Vagina (tissue), 2 donors: ENCODE results near the gene DMKN. TPM values are rescaled to one million over a fixed set of nuclear protein-coding genes. Genes with fewer than 3 reads are reported as not detected.
"Not testable (repeated sequence)": the region's sequence is repeated elsewhere in the genome, so short reads cannot be mapped to it uniquely, and the experiment has no call there.

Experiments used
- DNase-seq, 2 donors: peaks; one replicate each; pipeline ENCODE4 v3.0.0-alpha.2; 2017; ENCODE audit errors: extremely low spot score in 2 of 2
- H3K27ac ChIP-seq: fragments of 200-600 bp; sonication (generic); one replicate; pipeline ENCODE4 v1.5.1; 2019
- H3K27me3 ChIP-seq: fragments of 200-600 bp; sonication (generic); one replicate; pipeline ENCODE4 v1.5.1; 2019
- H3K36me3 ChIP-seq, 2 donors: fragments of 200-600 bp; sonication (generic); one replicate each; pipeline ENCODE4 v1.5.1; 2017 to 2019
- H3K4me1 ChIP-seq: fragments of 200-600 bp; sonication (generic); one replicate; pipeline ENCODE4 v1.5.1; 2019
- H3K4me3 ChIP-seq, 2 donors: fragments of 200-600 bp; sonication (generic); 1 replicate in 1 of 2; 2 replicates in 1 of 2; pipeline ENCODE4 v1.5.1; 2016 to 2019
- H3K9me3 ChIP-seq: fragments of 200-600 bp; sonication (generic); one replicate; pipeline ENCODE4 v1.5.1; 2019
- CTCF ChIP-seq, 3 experiments: fragments of 450-650 bp in 2 of 3; fragments of 200-600 bp in 1 of 3; sonication (generic) in 1 of 3; IDR thresholded peaks; one replicate each; pipeline ENCODE4 v1.5.1; 2017 to 2019; ENCODE audit warnings: antibody characterized with exemption in 3 of 3, mild to moderate bottlenecking in 2 of 3, moderate library complexity in 2 of 3
- POLR2A ChIP-seq, 2 donors: fragments of 450-650 bp; IDR thresholded peaks; one replicate each; pipeline ENCODE4 v1.6.1; 2017; ENCODE audit warnings: antibody characterized with exemption in 2 of 2, mild to moderate bottlenecking in 2 of 2, moderate library complexity in 2 of 2
- POLR2AphosphoS5 ChIP-seq, 2 donors: sonication (generic); formaldehyde crosslinking; IDR thresholded peaks; one replicate each; pipeline ENCODE4 v1.9.0; 2017; ENCODE audit warnings: antibody characterized with exemption in 2 of 2, mild to moderate bottlenecking in 2 of 2, low read depth in 1 of 2; ENCODE audit not compliant: insufficient read depth in 1 of 2
- intact Hi-C: fragments of 100-400 bp; cut with DNase I; formaldehyde crosslinking; loops from one replicate; pipeline ENCODE4 v1.15.1; 2023
- total RNA-seq: library from RNA; depleted of rRNA; stranded (reverse); fragments of >200 nt; gene quantifications from one replicate; pipeline ENCODE4 v1.2.3, GENCODE V29; 2016

The DMKN gene
- total RNA-seq, 1 donor from 2014 or later, result 237 TPM

- H3K27ac ChIP-seq, result no peak overlapping the region
- H3K9me3 ChIP-seq, result no peaks in the 10 kb centered on the region
- H3K36me3 ChIP-seq, result no peaks in the 10 kb centered on the region
- DNase-seq, result no peak
- H3K27me3 ChIP-seq, result no peaks in the 10 kb centered on the region
- H3K4me1 ChIP-seq, result peaks cover 8% of the 10 kb centered on the region
- intact Hi-C loops, result no loop called here
- TF ChIP-seq CTCF (IDR thresholded peaks at IDR 0.05), result no peak
- TF ChIP-seq POLR2A (IDR thresholded peaks at IDR 0.05), result no peak
- no peak for TF ChIP-seq POLR2AphosphoS5 (IDR thresholded peaks at IDR 0.05; ENCODE audit: insufficient read depth in 1 of 2, low read depth in 1 of 2)
- H3K4me3 ChIP-seq, result no peak overlapping the region
Observed at GRCh38 chr19:35462476-35462953, 50.9 kb downstream of the DMKN start.

GRCh38 chr19:35461788-35462187 is 51.7 kb downstream of the DMKN start:
- H3K4me1 ChIP-seq, H3K27me3 ChIP-seq, H3K4me3 ChIP-seq, H3K9me3 ChIP-seq, H3K27ac ChIP-seq, DNase-seq, H3K36me3 ChIP-seq, intact Hi-C loops: not testable (repeated sequence)

GRCh38 chr19:35461060-35461459 is 52.4 kb downstream of the DMKN start:
- intact Hi-C loops, result no loop called here
- no peak for DNase-seq
- no peaks in the 10 kb centered on the region for H3K36me3 ChIP-seq
- TF ChIP-seq CTCF (IDR thresholded peaks at IDR 0.05), result no peak
- no peak for TF ChIP-seq POLR2A (IDR thresholded peaks at IDR 0.05)
- no peak for TF ChIP-seq POLR2AphosphoS5 (IDR thresholded peaks at IDR 0.05; ENCODE audit: insufficient read depth in 1 of 2, low read depth in 1 of 2)
- H3K9me3 ChIP-seq, result no peaks in the 10 kb centered on the region
- H3K27me3 ChIP-seq, result no peaks in the 10 kb centered on the region
- no peak overlapping the region for H3K27ac ChIP-seq
- H3K4me3 ChIP-seq, result no peak overlapping the region
- H3K4me1 ChIP-seq, result peaks cover 8% of the 10 kb centered on the region

- peaks cover 8% of the 10 kb centered on the region for H3K4me1 ChIP-seq
- no peak overlapping the region for H3K4me3 ChIP-seq
- no peaks in the 10 kb centered on the region for H3K36me3 ChIP-seq
- no peak overlapping the region for H3K27ac ChIP-seq
- no peaks in the 10 kb centered on the region for H3K27me3 ChIP-seq
- no peak for TF ChIP-seq CTCF (IDR thresholded peaks at IDR 0.05)
- no peak for TF ChIP-seq POLR2AphosphoS5 (IDR thresholded peaks at IDR 0.05; ENCODE audit: insufficient read depth in 1 of 2, low read depth in 1 of 2)
- TF ChIP-seq POLR2A (IDR thresholded peaks at IDR 0.05), result no peak
- intact Hi-C loops, result no loop called here
- H3K9me3 ChIP-seq, result no peaks in the 10 kb centered on the region
- no peak for DNase-seq
Observed at GRCh38 chr19:35460608-35461007, 52.8 kb downstream of the DMKN start.

- intact Hi-C loops, result no loop called here
- TF ChIP-seq POLR2AphosphoS5 (IDR thresholded peaks at IDR 0.05; ENCODE audit: insufficient read depth in 1 of 2, low read depth in 1 of 2) (no peak), CTCF (IDR thresholded peaks at IDR 0.05) (no peak), POLR2A (IDR thresholded peaks at IDR 0.05) (no peak)
- Histone ChIP-seq H3K4me3 (no peak overlapping the region), H3K36me3 (no peaks in the 10 kb centered on the region), H3K27me3 (no peaks in the 10 kb centered on the region), H3K27ac (no peak overlapping the region), H3K9me3 (no peaks in the 10 kb centered on the region), H3K4me1 (peaks cover 8% of the 10 kb centered on the region)
- DNase-seq, result no peak
Observed at GRCh38 chr19:35459414-35460082, 53.9 kb downstream of the DMKN start.
